DND-41 (cell line): ENCODE results near the gene PNPLA8.

Experiments
- ATAC-seq: fragments of 200-7000 bp; cut with Tn5 transposase; 3 replicates; pipeline ENCODE4 v1.9.1; 2021; ENCODE audit warnings: low read depth; ENCODE audit not compliant: insufficient read depth
- DNase-seq: peaks from one replicate; pipeline ENCODE4 v3.0.0-alpha.2; 2020
- H2AFZ ChIP-seq: 2 replicates; pipeline ENCODE4 v1.6.0; 2012; ENCODE audit warnings: low read depth, low read length
- H3K27ac ChIP-seq: 2 replicates; pipeline ENCODE4 v1.5.1; 2012; ENCODE audit warnings: low read length, inconsistent platforms
- H3K27me3 ChIP-seq: fragments of 200-600 bp; sonication (generic); 2 replicates; pipeline ENCODE4 v1.6.0; 2012; ENCODE audit warnings: low read length, mild to moderate bottlenecking, inconsistent platforms; ENCODE audit not compliant: insufficient read depth, poor library complexity
- H3K36me3 ChIP-seq: 2 replicates; pipeline ENCODE4 v1.5.1; 2012; ENCODE audit warnings: low read length, inconsistent platforms; ENCODE audit not compliant: insufficient read depth
- H3K4me1 ChIP-seq: 2 replicates; pipeline ENCODE4 v1.5.1; 2012; ENCODE audit warnings: mild to moderate bottlenecking, low read length; ENCODE audit not compliant: insufficient read depth
- H3K4me2 ChIP-seq: 2 replicates; pipeline ENCODE4 v1.6.0; 2012; ENCODE audit warnings: mild to moderate bottlenecking, moderate library complexity, low read length, inconsistent platforms; ENCODE audit not compliant: insufficient read depth
- H3K4me3 ChIP-seq, 2 experiments: fragments of 200-600 bp in 1 of 2; shearing (Covaris generic) in 1 of 2; 2 replicates each; pipeline ENCODE4 v1.5.1; 2012 to 2016; ENCODE audit warnings: inconsistent platforms in 2 of 2, low read length in 2 of 2, mild to moderate bottlenecking in 2 of 2, low read depth in 1 of 2, moderate library complexity in 1 of 2
- H3K79me2 ChIP-seq: 2 replicates; pipeline ENCODE4 v1.6.0; 2012; ENCODE audit warnings: low read length, inconsistent platforms; ENCODE audit not compliant: insufficient read depth
- H3K9ac ChIP-seq: 2 replicates; pipeline ENCODE4 v1.6.0; 2012; ENCODE audit warnings: low read depth, mild to moderate bottlenecking, inconsistent platforms, low read length, moderate library complexity
- H3K9me3 ChIP-seq: 2 replicates; pipeline ENCODE4 v1.5.1; 2012; ENCODE audit warnings: low read length, moderate library complexity, mild to moderate bottlenecking, inconsistent platforms; ENCODE audit not compliant: insufficient read depth, severe bottlenecking
- H4K20me1 ChIP-seq: 2 replicates; pipeline ENCODE4 v1.6.0; 2012; ENCODE audit warnings: low read length; ENCODE audit not compliant: insufficient read depth
- CTCF ChIP-seq: IDR thresholded peaks from 2 replicates; pipeline ENCODE4 v1.5.1; 2012; ENCODE audit warnings: borderline replicate concordance, low read length, moderate library complexity, mild to moderate bottlenecking; ENCODE audit not compliant: poor library complexity, severe bottlenecking; ENCODE audit errors: extremely low read depth
- EZH2 ChIP-seq: IDR thresholded peaks from 3 replicates; pipeline ENCODE4 v1.6.1; 2012; ENCODE audit warnings: borderline replicate concordance, low read depth, mild to moderate bottlenecking, moderate library complexity, low read length, inconsistent platforms; ENCODE audit not compliant: severe bottlenecking

PNPLA8 gene

GRCh38 chr7:108498481-108498880 is 27.5 kb downstream of the PNPLA8 start:
- Histone ChIP-seq H3K4me1 (no peaks in the 10 kb centered on the region), H3K4me2 (no peak overlapping the region), H3K9me3 (no peaks in the 10 kb centered on the region), H3K4me3 (no peak overlapping the region), H2AFZ (no peak overlapping the region), H3K9ac (no peak overlapping the region), H3K27ac (no peak overlapping the region), H3K27me3 (no peaks in the 10 kb centered on the region), H3K79me2 (no peaks in the 10 kb centered on the region), H3K36me3 (peaks cover 22% of the 10 kb centered on the region), H4K20me1 (no peaks in the 10 kb centered on the region)
- DNase-seq (no peak), ATAC-seq (no peak)
- TF ChIP-seq CTCF (no peak), EZH2 (no peak)

DNA sequence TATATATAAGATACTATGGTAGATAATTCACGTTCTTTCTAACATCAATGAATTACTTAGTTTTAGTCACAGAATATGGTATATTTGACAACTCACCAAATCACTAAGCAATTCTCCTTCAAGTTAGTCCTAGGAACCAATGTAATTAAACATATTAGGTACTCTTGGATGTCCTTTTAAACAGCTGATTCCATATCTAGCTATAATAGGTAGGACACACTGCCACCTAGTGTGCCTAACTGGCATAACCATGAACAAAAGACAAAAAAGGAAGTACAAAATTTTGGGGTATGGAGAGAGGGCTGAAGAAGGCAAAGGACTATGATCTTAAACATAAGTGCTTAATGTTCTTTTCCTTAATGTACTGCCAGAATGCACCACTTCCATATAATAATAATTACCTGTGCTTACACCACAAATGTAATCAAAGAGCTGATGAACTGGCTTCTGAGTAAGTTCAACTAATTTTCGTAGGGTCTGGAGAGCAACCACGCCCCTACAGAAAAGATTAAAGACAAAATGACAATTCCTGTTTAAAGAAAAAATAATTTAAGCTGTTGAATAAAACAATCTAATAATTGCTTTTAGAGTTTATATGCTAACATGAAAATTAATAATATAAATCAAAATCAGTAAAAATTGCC is 28.7 kb downstream of the PNPLA8 start:
- no peaks in the 10 kb centered on the region for H3K27me3 ChIP-seq
- no peak overlapping the region for H2AFZ ChIP-seq
- peaks cover 22% of the 10 kb centered on the region for H3K36me3 ChIP-seq
- H3K27ac ChIP-seq = no peak overlapping the region
- H3K4me3 ChIP-seq = no peak overlapping the region
- no peak overlapping the region for H3K9ac ChIP-seq
- H3K79me2 ChIP-seq = no peaks in the 10 kb centered on the region
- ATAC-seq (peak; percentile 80), DNase-seq (peak; percentile 55)
- no peaks in the 10 kb centered on the region for H3K4me1 ChIP-seq
- TF ChIP-seq EZH2 (no peak), CTCF (peak; percentile 94)
- H4K20me1 ChIP-seq = no peaks in the 10 kb centered on the region
- H3K4me2 ChIP-seq = no peak overlapping the region
- no peaks in the 10 kb centered on the region for H3K9me3 ChIP-seq

GRCh38 chr7:108492742-108493141 is 33.2 kb downstream of the PNPLA8 start:
- ATAC-seq = peak; percentile 37; the same call in 2 of the 3 replicates
- Histone ChIP-seq H4K20me1 (no peaks in the 10 kb centered on the region), H3K9ac (no peak overlapping the region), H3K4me2 (no peak overlapping the region), H3K27me3 (no peaks in the 10 kb centered on the region), H3K79me2 (no peaks in the 10 kb centered on the region), H3K4me1 (no peaks in the 10 kb centered on the region), H3K27ac (no peak overlapping the region), H3K36me3 (peaks cover 8% of the 10 kb centered on the region; the same call in 1 of the 2 replicates), H3K9me3 (no peaks in the 10 kb centered on the region), H3K4me3 (no peak overlapping the region), H2AFZ (no peak overlapping the region)
- DNase-seq = no peak
- no peak for TF ChIP-seq EZH2
- no peak for TF ChIP-seq CTCF
